Lung (tissue), 12 donors: ENCODE results near the gene CDH4. TPM values are rescaled to one million over a fixed set of nuclear protein-coding genes. Genes with fewer than 3 reads are reported as not detected.

ENCODE experiments used
- ATAC-seq: fragments of 200-7000 bp; cut with Tn5 transposase; one replicate; pipeline ENCODE4 v1.9.1; 2020; ENCODE audit warnings: moderate number of reproducible peaks; ENCODE audit not compliant: insufficient read depth, low FRiP score
- DNase-seq, 3 donors: peaks; one replicate each; pipeline ENCODE4 v3.0.0-alpha.2; 2013 to 2017
- H3K27ac ChIP-seq, 2 donors: one replicate each; pipeline ENCODE4 v1.5.1; 2013; ENCODE audit warnings: mild to moderate bottlenecking in 2 of 2, moderate library complexity in 2 of 2, control low read depth in 1 of 2, inconsistent platforms in 1 of 2, low read depth in 1 of 2, low read length in 1 of 2
- H3K27me3 ChIP-seq, 3 donors: one replicate each; pipeline ENCODE4 v1.5.1; 2013; ENCODE audit warnings: low read length in 2 of 3; ENCODE audit not compliant: control insufficient read depth in 3 of 3, insufficient read depth in 3 of 3
- H3K36me3 ChIP-seq, 4 donors: one replicate each; pipeline ENCODE4 v1.5.1; 2013; ENCODE audit warnings: low read length in 4 of 4, mild to moderate bottlenecking in 1 of 4, moderate library complexity in 1 of 4; ENCODE audit not compliant: control insufficient read depth in 4 of 4, insufficient read depth in 4 of 4
- H3K4me1 ChIP-seq, 5 donors: one replicate each; pipeline ENCODE4 v1.5.1; 2013; ENCODE audit warnings: low read length in 5 of 5, mild to moderate bottlenecking in 2 of 5, moderate library complexity in 1 of 5; ENCODE audit not compliant: control insufficient read depth in 5 of 5, insufficient read depth in 5 of 5
- H3K4me3 ChIP-seq: one replicate; pipeline ENCODE4 v1.5.1; 2013; ENCODE audit warnings: mild to moderate bottlenecking, control low read depth, moderate library complexity
- H3K9ac ChIP-seq, 2 donors: one replicate each; pipeline ENCODE4 v1.5.1; 2013; ENCODE audit warnings: low read length in 2 of 2, control low read depth in 1 of 2; ENCODE audit not compliant: insufficient read depth in 1 of 2
- H3K9me3 ChIP-seq, 4 donors: one replicate each; pipeline ENCODE4 v1.5.1; 2013; ENCODE audit warnings: low read length in 3 of 4, mild to moderate bottlenecking in 1 of 4, moderate library complexity in 1 of 4; ENCODE audit not compliant: control insufficient read depth in 4 of 4, insufficient read depth in 3 of 4
- CTCF ChIP-seq: IDR thresholded peaks from 2 replicates; pipeline ENCODE4 v1.5.1; 2012; ENCODE audit warnings: mild to moderate bottlenecking; ENCODE audit errors: control extremely low read depth, extremely low read depth
- WGBS, 2 donors: extraction: QIAGEN DNeasy Blood & Tissue Kit; methylation state at CpG; one replicate each; pipeline ENCODE4 v1.1.7; 2013; 5-methylcytosine and 5-hydroxymethylcytosine counted together
- polyA plus RNA-seq, 2 donors: library from polyadenylated mRNA; stranded (reverse); fragments of 200-250 nt; gene quantifications; one replicate each; pipeline ENCODE4 v1.2.1, GENCODE V29; 2013
- total RNA-seq, 2 donors: library from RNA; depleted of rRNA in 1 of 2; stranded (reverse); fragments of >200 nt in 1 of 2; gene quantifications; one replicate each; pipeline ENCODE4 v1.2.1, GENCODE V29; 2014 to 2021
- donor health status: control.
- donor health status: control.
- donor health status: Bipolar disorder and iron deficiency.
- donor health status: healthy.
- donor health status: DM: yes; HTN: yes; CAD: no.

CDH4 gene
- total and polyA plus RNA-seq, 4 donors, result 0.10 to 2.1 (median 0.34) TPM

- 76 to 82% methylated on average over 12 of the region's 12 CpGs for WGBS, 2 donors
- no peaks in the 10 kb centered on the region for H3K36me3 ChIP-seq
- peaks cover 0 to 4% (median 0%) of the 10 kb centered on the region in 5 donors for H3K4me1 ChIP-seq
- TF ChIP-seq CTCF, result no peak
- H3K9ac ChIP-seq, result no peak overlapping the region
- no peak overlapping the region for H3K27ac ChIP-seq
- H3K9me3 ChIP-seq, result peaks cover 0 to 8% (median 4%) of the 10 kb centered on the region in 4 donors
- no peak for DNase-seq
- no peak overlapping the region for H3K4me3 ChIP-seq
- H3K27me3 ChIP-seq, result peaks cover 0 to 5% (median 4%) of the 10 kb centered on the region in 3 donors
- ATAC-seq, result no peak
These were observed 139.1 kb downstream of the CDH4 start for GRCh38 chr20:61391185-61391584.

DNA sequence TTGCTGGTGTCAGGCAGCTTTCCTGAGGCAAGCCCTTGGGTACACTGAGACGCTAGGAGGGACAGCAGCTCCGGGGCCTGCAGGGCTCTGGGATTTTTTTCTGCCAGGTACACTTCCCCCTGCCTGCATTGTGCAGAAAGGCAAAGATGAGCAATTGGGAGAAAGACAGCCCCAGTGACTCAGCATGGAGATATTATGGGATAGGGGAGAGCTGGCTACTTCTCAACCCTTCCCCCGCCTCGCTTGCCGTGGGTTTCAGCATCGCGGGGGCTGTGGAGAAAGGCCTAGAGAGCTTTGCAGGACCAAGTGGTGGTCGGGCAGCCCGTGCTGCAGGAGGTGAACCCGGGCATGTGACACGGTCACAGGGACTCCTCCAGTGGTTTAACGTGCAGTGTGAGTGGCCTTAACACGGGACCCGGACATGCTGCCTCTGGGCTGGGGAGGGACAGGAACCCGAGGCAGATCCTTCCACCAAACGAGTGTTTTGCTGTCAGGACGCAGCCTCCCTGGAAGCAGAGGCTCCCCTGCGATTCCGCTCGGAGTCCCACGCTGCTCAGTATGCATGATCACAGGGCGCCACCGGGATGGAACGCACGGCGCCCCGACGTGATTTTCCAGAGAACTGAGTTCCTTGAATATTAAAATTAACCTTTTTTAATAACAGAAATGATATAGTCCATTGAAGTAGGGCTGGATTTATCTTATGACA lies 139.9 kb downstream of the CDH4 start:
- peaks cover 0 to 5% (median 4%) of the 10 kb centered on the region in 3 donors for H3K27me3 ChIP-seq
- peaks cover 0 to 4% (median 0%) of the 10 kb centered on the region in 5 donors for H3K4me1 ChIP-seq
- no peaks in the 10 kb centered on the region for H3K36me3 ChIP-seq
- TF ChIP-seq CTCF, result no peak
- no peak overlapping the region for H3K4me3 ChIP-seq
- DNase-seq (no peak), ATAC-seq (no peak)
- H3K27ac ChIP-seq, result no peak overlapping the region
- peaks cover 0 to 8% (median 4%) of the 10 kb centered on the region in 4 donors for H3K9me3 ChIP-seq
- WGBS, 2 donors, result 73 to 75% methylated on average over 28 of the region's 28 CpGs
- H3K9ac ChIP-seq, result no peak overlapping the region

GRCh38 chr20:61394088-61394799 lies 142.2 kb downstream of the CDH4 start:
- Histone ChIP-seq H3K27ac (no peak overlapping the region), H3K27me3 (peaks cover 0 to 2% (median 0%) of the 10 kb centered on the region in 3 donors), H3K36me3 (no peaks in the 10 kb centered on the region), H3K4me3 (no peak overlapping the region), H3K4me1 (no peaks in the 10 kb centered on the region), H3K9me3 (peaks cover 0 to 8% (median 2%) of the 10 kb centered on the region in 4 donors), H3K9ac (no peak overlapping the region)
- ATAC-seq (no peak), DNase-seq (no peak)
- no peak for TF ChIP-seq CTCF
- WGBS, 2 donors, result 79 to 81% methylated on average over 14 of the region's 14 CpGs
